ENCODE results near the gene POTEH. TPM values are rescaled to one million over a fixed set of nuclear protein-coding genes. Genes with fewer than 3 reads are reported as not detected.

POTEH gene
- total RNA-seq = not detected in 2 replicates

DNA sequence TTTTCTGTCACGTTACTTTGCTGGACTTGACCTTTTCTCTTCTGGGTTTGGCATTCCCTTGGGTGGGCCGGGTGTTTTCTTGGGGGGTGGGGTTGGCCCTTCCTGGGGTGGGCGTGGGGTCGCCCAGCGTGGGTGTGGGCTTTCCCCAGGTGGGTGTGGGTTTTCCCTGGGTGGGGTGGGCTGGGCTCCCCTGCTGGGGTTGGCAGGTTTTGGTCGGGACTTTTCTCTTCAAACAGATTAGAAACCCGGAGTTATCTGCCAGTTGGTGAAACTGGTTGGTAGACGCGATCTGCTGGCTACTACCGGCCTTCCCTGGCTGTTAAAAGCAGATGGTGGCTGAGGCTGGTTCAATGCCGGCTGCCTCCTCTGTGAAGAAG, at the start of gene POTEH:
TSS of gene POTEH (plus strand) at position 278 of the 377 bp plus-strand sequence. CDS start at position 330, 52 bp downstream.

Other genes starting within 250 kb of the POTEH start
- gene OR11H1, start 161.8 kb upstream of the POTEH start, total RNA-seq = not detected in 2 replicates